ENCODE data around the gene KCNB1. TPM values are rescaled to one million over a fixed set of nuclear protein-coding genes. Genes with fewer than 3 reads are reported as not detected.

Gene KCNB1
- polyA plus RNA-seq, 1 experiment, result 0.13 TPM

DNA sequence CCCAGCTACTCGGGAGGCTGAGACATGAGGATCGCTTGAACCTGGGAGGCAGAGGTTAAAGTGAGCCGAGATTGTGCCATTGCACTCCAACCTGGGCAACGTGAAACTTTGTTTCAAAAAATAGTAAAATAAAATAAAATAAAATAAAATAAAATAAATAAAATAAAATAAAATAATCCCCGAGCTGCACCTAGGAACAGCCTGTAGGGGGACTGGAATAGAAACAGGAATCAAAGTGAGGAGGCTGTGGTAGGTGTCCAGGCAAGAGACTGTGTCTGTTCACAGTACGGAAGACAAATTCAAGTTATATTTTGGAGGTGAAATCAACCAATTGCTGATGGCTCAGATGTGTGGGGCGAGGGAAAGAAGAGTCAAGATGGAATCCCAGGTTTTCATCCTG is 86.2 kb downstream of the KCNB1 start:
- H3K27me3 ChIP-seq (ENCODE audit: control insufficient read depth, insufficient read depth, low read length), result peaks cover 9% of the 10 kb centered on the region
- H3K36me3 ChIP-seq (ENCODE audit: control insufficient read depth, insufficient read depth, low read length), result no peaks in the 10 kb centered on the region
- CTCF ChIA-PET, result interaction anchor here (1.0 to 6.2 kb wide), 2 partner anchors 13 to 40 kb away, joined by 5 to 41 read pairs; no protein-coding TSS in a partner anchor
- TF ChIP-seq, protein P1, sequence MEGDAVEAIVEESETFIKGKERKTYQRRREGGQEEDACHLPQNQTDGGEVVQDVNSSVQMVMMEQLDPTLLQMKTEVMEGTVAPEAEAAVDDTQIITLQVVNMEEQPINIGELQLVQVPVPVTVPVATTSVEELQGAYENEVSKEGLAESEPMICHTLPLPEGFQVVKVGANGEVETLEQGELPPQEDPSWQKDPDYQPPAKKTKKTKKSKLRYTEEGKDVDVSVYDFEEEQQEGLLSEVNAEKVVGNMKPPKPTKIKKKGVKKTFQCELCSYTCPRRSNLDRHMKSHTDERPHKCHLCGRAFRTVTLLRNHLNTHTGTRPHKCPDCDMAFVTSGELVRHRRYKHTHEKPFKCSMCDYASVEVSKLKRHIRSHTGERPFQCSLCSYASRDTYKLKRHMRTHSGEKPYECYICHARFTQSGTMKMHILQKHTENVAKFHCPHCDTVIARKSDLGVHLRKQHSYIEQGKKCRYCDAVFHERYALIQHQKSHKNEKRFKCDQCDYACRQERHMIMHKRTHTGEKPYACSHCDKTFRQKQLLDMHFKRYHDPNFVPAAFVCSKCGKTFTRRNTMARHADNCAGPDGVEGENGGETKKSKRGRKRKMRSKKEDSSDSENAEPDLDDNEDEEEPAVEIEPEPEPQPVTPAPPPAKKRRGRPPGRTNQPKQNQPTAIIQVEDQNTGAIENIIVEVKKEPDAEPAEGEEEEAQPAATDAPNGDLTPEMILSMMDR (IDR thresholded peaks at IDR 0.05; ENCODE audit: insufficient read depth, low read depth, low read length), result 0 out of 2 replicates have a peak, but pooled peaks have one; percentile 2
- POLR2A ChIA-PET, result no interaction called here
- DNase-seq (ENCODE audit: low read depth), result no peak
- no peak overlapping the region for H3K4me3 ChIP-seq (ENCODE audit: low read depth, low read length)

DNA sequence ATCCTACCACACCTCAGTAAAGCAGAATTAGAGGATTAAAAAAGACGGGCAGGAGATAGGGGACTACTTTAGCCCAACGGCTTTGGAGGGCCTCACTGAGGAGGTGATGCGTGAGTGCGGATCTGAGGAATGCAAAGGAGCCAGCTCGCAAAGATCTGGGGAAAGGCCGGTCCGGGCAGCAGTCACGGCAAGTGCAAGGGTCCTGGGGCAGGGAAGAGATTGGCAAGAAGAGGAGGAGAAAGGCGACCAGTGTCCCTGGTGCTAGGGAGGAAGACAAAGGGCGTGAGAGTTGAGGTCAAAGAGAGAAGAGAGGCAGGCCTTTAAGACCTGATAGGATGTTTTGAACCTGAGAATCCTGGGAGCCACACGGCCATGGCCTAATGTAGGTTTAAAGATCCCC is 86.8 kb downstream of the KCNB1 start:
- TF ChIP-seq, protein P1 (IDR thresholded peaks at IDR 0.05; ENCODE audit: insufficient read depth, low read depth, low read length), result no peak
- no peak for DNase-seq (ENCODE audit: low read depth)
- Histone ChIP-seq H3K36me3 (ENCODE audit: control insufficient read depth, insufficient read depth, low read length) (no peaks in the 10 kb centered on the region), H3K4me3 (ENCODE audit: low read depth, low read length) (no peak overlapping the region), H3K27me3 (ENCODE audit: control insufficient read depth, insufficient read depth, low read length) (peaks cover 9% of the 10 kb centered on the region)
- ChIA-PET CTCF (interaction anchor here (6.2 kb wide), 1 partner anchor 12 kb away, joined by 41 read pairs; no protein-coding TSS in a partner anchor), POLR2A (no interaction called here)

DNA sequence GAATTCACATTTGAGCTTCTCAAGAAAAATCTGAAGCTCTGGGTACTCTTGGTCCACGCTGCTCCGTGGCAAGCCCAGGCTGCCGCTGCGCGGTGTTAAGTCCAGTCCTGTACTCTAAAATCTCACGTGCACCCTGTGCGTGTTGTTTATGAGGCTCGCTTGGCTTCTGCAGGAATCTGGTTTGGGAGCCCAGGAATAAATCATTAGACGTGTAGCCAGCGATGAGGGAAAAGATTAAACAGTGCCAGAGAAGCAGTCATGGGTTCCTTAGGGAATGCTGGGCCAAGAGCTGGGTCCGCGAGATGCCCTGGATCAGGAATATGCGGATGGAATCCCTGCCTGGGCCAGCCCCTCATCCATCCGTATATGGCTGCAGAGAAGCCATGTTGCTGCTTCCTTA is 87.3 kb downstream of the KCNB1 start:
- peaks cover 10% of the 10 kb centered on the region for H3K27me3 ChIP-seq (ENCODE audit: control insufficient read depth, insufficient read depth, low read length)
- no peak for DNase-seq (ENCODE audit: low read depth)
- TF ChIP-seq, protein P1 (IDR thresholded peaks at IDR 0.05; ENCODE audit: insufficient read depth, low read depth, low read length), result no peak
- H3K36me3 ChIP-seq (ENCODE audit: control insufficient read depth, insufficient read depth, low read length), result no peaks in the 10 kb centered on the region
- H3K4me3 ChIP-seq (ENCODE audit: low read depth, low read length), result no peak overlapping the region
- CTCF ChIA-PET, result interaction anchor here (1.0 to 6.2 kb wide), 2 partner anchors 12 to 89 kb away, joined by 3 to 41 read pairs; no protein-coding TSS in a partner anchor
- POLR2A ChIA-PET, result no interaction called here

DNA sequence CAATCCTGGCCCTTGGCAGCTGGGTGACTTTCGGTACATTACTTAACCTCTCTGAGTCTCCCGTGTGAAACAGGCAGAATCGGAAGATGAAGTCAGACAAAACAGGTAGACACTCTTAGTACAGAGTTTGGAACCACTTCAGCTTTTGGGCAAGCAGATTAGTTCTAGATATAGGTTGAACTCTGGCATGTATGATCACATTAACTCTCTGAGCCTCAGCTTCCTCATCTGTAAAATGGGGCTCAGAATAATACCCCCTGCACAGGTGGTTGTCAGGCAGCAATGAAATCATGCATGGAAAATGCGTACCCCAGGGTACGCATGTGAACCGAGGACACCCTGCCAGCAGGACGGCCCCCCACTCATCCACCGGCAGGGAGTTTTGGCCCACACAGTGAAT is 87.7 kb downstream of the KCNB1 start:
- Histone ChIP-seq H3K36me3 (ENCODE audit: control insufficient read depth, insufficient read depth, low read length) (no peaks in the 10 kb centered on the region), H3K27me3 (ENCODE audit: control insufficient read depth, insufficient read depth, low read length) (peaks cover 10% of the 10 kb centered on the region), H3K4me3 (ENCODE audit: low read depth, low read length) (no peak overlapping the region)
- TF ChIP-seq, protein P1 (IDR thresholded peaks at IDR 0.05; ENCODE audit: insufficient read depth, low read depth, low read length), result no peak
- POLR2A ChIA-PET, result no interaction called here
- no peak for DNase-seq (ENCODE audit: low read depth)
- CTCF ChIA-PET, result interaction anchor here (1.0 to 6.2 kb wide), 2 partner anchors 11 to 89 kb away, joined by 3 to 41 read pairs; no protein-coding TSS in a partner anchor

DNA sequence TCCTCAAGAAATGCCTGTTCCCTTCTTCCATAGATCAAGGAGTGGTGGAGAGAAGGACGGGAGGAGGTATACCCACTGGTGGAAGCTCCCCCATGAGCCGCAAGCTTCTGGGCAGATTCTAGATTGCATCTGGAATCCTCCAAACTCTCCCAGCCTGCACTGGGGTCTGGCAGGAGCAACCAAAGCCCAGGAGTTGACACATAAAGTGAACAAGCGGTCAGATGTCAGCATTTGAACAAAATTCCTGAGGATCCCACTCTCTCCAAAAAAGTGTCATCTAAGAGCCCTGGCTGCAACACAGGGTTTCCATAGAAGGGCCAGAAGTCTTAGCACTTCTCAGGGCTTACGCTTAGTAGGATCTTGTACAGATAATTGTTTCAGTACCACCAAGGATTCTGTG is 88.2 kb downstream of the KCNB1 start:
- ChIA-PET CTCF (interaction anchor here (1.0 to 6.2 kb wide), 2 partner anchors 11 to 90 kb away, joined by 3 to 41 read pairs; no protein-coding TSS in a partner anchor), POLR2A (no interaction called here)
- H3K27me3 ChIP-seq (ENCODE audit: control insufficient read depth, insufficient read depth, low read length), result peaks cover 10% of the 10 kb centered on the region
- H3K4me3 ChIP-seq (ENCODE audit: low read depth, low read length), result no peak overlapping the region
- no peak for DNase-seq (ENCODE audit: low read depth)
- no peaks in the 10 kb centered on the region for H3K36me3 ChIP-seq (ENCODE audit: control insufficient read depth, insufficient read depth, low read length)
- TF ChIP-seq, protein P1 (IDR thresholded peaks at IDR 0.05; ENCODE audit: insufficient read depth, low read depth, low read length), result no peak

Measured in BJ (cell line).